Measurements from ENCODE around the gene UBR3.
"Not testable (repeated sequence)": the region's sequence is repeated elsewhere in the genome, so short reads cannot be mapped to it uniquely, and the experiment has no call there.

Gene UBR3

DNA sequence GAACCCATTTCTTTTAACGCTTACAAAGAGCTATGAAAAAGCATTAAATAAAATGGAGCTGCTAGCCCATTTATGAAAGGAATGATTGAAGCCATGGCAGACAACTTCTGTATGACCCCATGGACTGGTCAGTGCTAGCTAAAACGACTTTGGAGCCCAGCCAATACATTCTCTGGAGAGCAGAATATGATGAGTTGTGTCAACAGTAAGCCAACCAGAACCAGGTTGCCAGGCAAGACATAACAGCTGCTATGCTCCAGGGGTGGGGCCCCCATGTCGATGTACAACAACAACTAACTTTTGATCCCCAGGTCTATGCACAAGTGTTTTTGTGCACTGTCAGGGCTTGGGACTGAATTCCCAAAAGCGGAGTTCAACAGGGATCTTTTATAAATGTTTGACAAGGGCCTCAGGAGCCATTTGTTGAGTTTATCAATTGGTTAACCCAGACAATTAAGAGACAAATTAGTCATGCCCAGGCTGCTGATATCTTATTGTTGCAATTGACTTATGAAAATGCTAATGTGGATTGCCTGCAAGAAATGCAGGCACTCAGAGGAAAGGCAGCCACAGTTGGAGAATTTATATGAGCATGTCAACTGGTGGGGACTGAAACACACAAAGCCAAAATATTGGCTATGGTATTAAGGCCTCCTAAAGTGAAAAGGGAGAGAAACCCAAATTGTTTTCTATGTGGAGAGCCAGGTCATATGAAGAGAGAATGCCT lies 286.1 kb downstream of the UBR3 start:
- no peak for DNase-seq (ENCODE audit: low read depth)

GRCh38 chr2:170115501-170116229 lies 288.4 kb downstream of the UBR3 start:
- no peak for DNase-seq (ENCODE audit: low read depth)

GRCh38 chr2:170118641-170119040 lies 291.4 kb downstream of the UBR3 start:
- DNase-seq (ENCODE audit: low read depth): no peak

GRCh38 chr2:170119326-170119725 lies 292.1 kb downstream of the UBR3 start:
- DNase-seq (ENCODE audit: low read depth): not testable (repeated sequence)

GRCh38 chr2:170121689-170122088 lies 294.4 kb downstream of the UBR3 start:
- no peak for DNase-seq (ENCODE audit: low read depth)

- DNase-seq (ENCODE audit: low read depth): no peak
Measured at GRCh38 chr2:170122883-170123547, 295.8 kb downstream of the UBR3 start.

DNA sequence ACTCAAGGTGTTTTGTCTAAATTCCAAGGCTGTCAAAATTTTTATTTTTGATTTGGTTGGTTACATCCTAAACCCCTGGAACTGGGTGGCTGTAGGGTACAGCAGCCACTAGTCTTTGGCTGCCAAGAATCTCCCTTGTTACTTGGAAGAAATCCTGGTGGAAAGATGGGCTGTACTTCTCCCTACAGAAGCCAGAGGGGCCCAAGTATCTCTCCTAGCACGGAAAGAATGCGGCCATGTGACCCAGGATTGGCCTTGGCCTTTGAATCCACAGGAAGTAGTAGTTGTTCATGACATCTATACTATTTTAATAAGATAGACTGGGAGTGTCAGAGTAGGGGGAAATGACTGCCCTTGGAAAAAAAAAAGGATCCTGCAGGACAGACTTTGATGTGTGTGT lies 296.3 kb downstream of the UBR3 start:
- no peak for DNase-seq (ENCODE audit: low read depth)

DNA sequence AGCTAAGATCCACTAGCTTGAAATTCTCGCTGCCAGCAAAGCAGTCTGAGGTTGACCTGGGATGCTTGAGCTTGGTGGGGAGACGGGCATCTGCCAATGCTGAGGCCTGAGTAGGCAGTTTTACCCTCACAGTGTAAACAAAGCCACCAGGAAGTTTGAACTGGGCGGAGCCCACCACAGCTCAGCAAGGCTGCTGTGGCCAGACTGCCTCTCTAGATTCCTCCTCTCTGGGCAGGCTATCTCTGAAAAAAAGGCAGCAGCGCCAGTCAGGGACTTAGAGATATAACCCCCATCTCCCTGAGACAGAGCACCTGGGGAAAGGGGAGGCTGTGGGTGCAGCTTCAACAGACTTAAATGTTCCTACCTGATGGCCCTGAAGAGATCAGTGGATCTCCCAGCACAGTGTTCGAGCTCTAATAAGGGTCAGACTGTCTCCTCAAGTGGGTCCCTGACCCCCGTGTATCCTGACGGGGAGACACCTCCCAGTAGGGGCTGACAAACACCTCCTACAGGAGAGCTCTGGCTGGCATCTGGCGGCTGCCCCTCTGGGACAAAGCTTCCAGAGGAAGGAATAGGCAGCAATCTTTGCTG lies 299.0 kb downstream of the UBR3 start:
- not testable (repeated sequence) for DNase-seq (ENCODE audit: low read depth)
